Esophagus muscularis mucosa (tissue), 4 donors: ENCODE data around the gene SAMD3. TPM values are rescaled to one million over a fixed set of nuclear protein-coding genes. Genes with fewer than 3 reads are reported as not detected.

Experiments
- DNase-seq: peaks from one replicate; pipeline ENCODE4 v3.0.0-alpha.2; 2017; ENCODE audit errors: extremely low spot score
- H3K27ac ChIP-seq, 4 donors: fragments of 200-600 bp; sonication (generic); replicated peaks in 1 of 4; 1 replicate in 3 of 4; 2 replicates in 1 of 4; pipeline ENCODE4 v1.5.1; 2016 to 2019; ENCODE audit warnings: mild to moderate bottlenecking in 1 of 4
- H3K27me3 ChIP-seq, 4 donors: fragments of 200-600 bp; sonication (generic); one replicate each; pipeline versions ENCODE4 v1.5.1 to v1.6.0; 2016 to 2019
- H3K36me3 ChIP-seq, 4 donors: fragments of 200-600 bp; sonication (generic); one replicate each; pipeline ENCODE4 v1.5.1; 2016 to 2019
- H3K4me1 ChIP-seq, 4 donors: fragments of 200-600 bp; sonication (generic); one replicate each; pipeline ENCODE4 v1.5.1; 2016 to 2019
- H3K4me3 ChIP-seq, 4 donors: fragments of 200-600 bp; sonication (generic); 1 replicate in 2 of 4; 2 replicates in 2 of 4; pipeline ENCODE4 v1.5.1; 2016 to 2019; ENCODE audit warnings: mild to moderate bottlenecking in 4 of 4, moderate library complexity in 1 of 4
- H3K9me3 ChIP-seq, 4 donors: fragments of 200-600 bp; sonication (generic); 1 replicate in 3 of 4; 2 replicates in 1 of 4; pipeline ENCODE4 v1.5.1; 2016 to 2019
- EP300 ChIP-seq: sonication (generic); formaldehyde crosslinking; IDR thresholded peaks from one replicate; pipeline ENCODE4 v1.6.1; 2017; ENCODE audit warnings: antibody characterized with exemption
- POLR2A ChIP-seq: fragments of 450-650 bp; IDR thresholded peaks from one replicate; pipeline ENCODE4 v1.6.1; 2017; ENCODE audit warnings: antibody characterized with exemption, moderate library complexity, mild to moderate bottlenecking, low read depth
- POLR2AphosphoS5 ChIP-seq, 2 donors: sonication (generic); formaldehyde crosslinking; IDR thresholded peaks; one replicate each; pipeline ENCODE4 v1.6.1; 2017; ENCODE audit warnings: antibody characterized with exemption in 2 of 2
- WGBS: methylation state at CpG from one replicate; pipeline ENCODE4 v1.1.5; 2018; 5-methylcytosine and 5-hydroxymethylcytosine counted together
- intact Hi-C: fragments of 100-400 bp; cut with DNase I; formaldehyde crosslinking; loops from one replicate; pipeline ENCODE4 v1.15.1; 2023
- total RNA-seq, 4 donors: library from RNA; depleted of rRNA; stranded (reverse); fragments of >200 nt; gene quantifications; one replicate each; pipeline versions ENCODE4 v1.1.0 to v1.2.1, GENCODE V29; 2016
- TF ChIP-seq, protein P1 (sequence below), 3 experiments: fragments of 200-600 bp in 2 of 3; fragments of 450-650 bp in 1 of 3; sonication (generic) in 2 of 3; IDR thresholded peaks; one replicate each; pipeline ENCODE4 v1.5.1; 2017 to 2019; ENCODE audit warnings: antibody characterized with exemption in 3 of 3, mild to moderate bottlenecking in 2 of 3, moderate library complexity in 1 of 3

SAMD3 gene
- total RNA-seq, 4 donors from 2014 or later, result 0.39 to 2.7 TPM; not detected in 2

DNA sequence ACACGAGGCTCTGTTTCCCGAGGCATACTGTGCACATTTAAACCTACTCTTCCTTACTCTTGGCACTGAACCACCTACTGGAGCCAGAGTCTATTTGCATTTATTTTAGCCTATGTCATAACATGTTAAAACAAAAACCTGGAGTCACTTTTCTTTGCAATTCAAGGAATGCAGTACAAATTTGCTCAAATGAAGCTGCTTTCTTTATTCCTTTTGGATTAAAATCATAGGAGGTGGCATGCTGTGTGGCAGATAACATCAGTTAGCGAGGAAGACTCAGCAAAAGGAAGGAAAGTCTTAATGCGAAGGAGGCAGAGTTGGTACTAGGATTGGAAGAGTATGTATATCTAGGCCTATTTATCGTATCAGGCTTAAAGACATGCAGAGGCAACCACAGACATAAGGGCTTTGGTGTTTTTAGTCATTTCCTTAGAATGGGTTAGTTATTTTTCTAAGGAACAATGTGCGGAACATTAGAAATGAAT, 92.9 kb downstream of the SAMD3 start:
- intact Hi-C loops, result no loop called here
- Histone ChIP-seq H3K27ac (no peak overlapping the region), H3K27me3 (no peaks in the 10 kb centered on the region), H3K4me3 (no peak overlapping the region), H3K36me3 (no peaks in the 10 kb centered on the region), H3K9me3 (no peaks in the 10 kb centered on the region), H3K4me1 (no peaks in the 10 kb centered on the region)
- no peak for TF ChIP-seq EP300
- TF ChIP-seq POLR2AphosphoS5 (IDR thresholded peaks at IDR 0.05), result no peak
- TF ChIP-seq, protein P1, sequence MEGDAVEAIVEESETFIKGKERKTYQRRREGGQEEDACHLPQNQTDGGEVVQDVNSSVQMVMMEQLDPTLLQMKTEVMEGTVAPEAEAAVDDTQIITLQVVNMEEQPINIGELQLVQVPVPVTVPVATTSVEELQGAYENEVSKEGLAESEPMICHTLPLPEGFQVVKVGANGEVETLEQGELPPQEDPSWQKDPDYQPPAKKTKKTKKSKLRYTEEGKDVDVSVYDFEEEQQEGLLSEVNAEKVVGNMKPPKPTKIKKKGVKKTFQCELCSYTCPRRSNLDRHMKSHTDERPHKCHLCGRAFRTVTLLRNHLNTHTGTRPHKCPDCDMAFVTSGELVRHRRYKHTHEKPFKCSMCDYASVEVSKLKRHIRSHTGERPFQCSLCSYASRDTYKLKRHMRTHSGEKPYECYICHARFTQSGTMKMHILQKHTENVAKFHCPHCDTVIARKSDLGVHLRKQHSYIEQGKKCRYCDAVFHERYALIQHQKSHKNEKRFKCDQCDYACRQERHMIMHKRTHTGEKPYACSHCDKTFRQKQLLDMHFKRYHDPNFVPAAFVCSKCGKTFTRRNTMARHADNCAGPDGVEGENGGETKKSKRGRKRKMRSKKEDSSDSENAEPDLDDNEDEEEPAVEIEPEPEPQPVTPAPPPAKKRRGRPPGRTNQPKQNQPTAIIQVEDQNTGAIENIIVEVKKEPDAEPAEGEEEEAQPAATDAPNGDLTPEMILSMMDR (IDR thresholded peaks at IDR 0.05), result no peak
- no peak for TF ChIP-seq POLR2A
- DNase-seq, result no peak
- 90% methylated on average over 6 of the region's 6 CpGs for WGBS

GRCh38 chr6:130128326-130128725, 94.4 kb downstream of the SAMD3 start:
- Histone ChIP-seq H3K36me3 (no peaks in the 10 kb centered on the region), H3K27ac (no peak overlapping the region), H3K4me3 (no peak overlapping the region), H3K27me3 (no peaks in the 10 kb centered on the region), H3K4me1 (no peaks in the 10 kb centered on the region), H3K9me3 (no peaks in the 10 kb centered on the region)
- intact Hi-C loops, result no loop called here
- no peak for TF ChIP-seq POLR2AphosphoS5 (IDR thresholded peaks at IDR 0.05)
- TF ChIP-seq POLR2A, result no peak
- TF ChIP-seq EP300, result no peak
- TF ChIP-seq, protein P1 (IDR thresholded peaks at IDR 0.05), result no peak
- no peak for DNase-seq
- WGBS, result 83% methylated on average over 5 of the region's 5 CpGs

DNA sequence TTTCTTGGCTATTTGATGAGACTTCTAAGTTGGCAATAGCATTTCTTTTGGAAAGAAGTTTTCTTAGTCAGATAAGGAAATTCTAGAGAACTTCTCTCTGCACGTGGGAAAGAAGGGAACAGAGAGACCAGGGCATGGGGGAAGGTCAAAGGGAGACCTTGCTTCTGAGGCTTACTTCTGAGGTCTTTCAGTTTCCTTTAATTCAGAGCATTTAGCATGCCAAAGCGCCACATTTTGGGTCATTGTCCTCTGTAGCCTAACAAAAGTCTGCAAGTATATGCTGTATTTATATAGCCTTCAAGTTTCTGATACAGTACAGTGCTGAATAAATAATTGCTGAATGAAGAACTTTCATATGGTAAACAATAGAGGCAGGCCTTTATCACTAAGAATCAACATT, 95.6 kb downstream of the SAMD3 start:
- Histone ChIP-seq H3K4me1 (no peaks in the 10 kb centered on the region), H3K9me3 (no peaks in the 10 kb centered on the region), H3K4me3 (no peak overlapping the region), H3K27me3 (no peaks in the 10 kb centered on the region), H3K36me3 (no peaks in the 10 kb centered on the region), H3K27ac (no peak overlapping the region)
- 71% methylated on average over 2 of the region's 2 CpGs for WGBS
- TF ChIP-seq POLR2A (no peak), EP300 (no peak), POLR2AphosphoS5 (IDR thresholded peaks at IDR 0.05) (no peak)
- TF ChIP-seq, protein P1 (IDR thresholded peaks at IDR 0.05), result no peak
- intact Hi-C loops, result no loop called here
- no peak for DNase-seq

DNA sequence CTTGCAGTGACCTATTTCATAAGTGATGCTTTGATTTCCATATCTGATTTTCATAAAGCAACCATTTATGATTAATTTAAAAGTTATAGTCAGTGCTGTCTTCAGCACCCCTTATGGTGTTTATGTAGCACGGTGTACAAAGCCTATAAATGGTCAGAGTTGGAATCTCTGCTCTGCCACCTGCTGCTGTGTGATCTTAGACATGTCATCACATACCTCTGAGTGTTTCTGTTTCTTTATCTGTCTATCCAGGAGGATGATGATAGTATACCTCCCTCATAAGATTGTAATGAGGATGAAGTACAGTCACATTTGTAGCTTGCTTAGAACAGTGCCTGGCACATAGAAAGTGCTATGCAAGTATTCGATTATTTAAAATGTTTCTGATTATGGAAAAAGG, 100.5 kb downstream of the SAMD3 start:
- Histone ChIP-seq H3K36me3 (no peaks in the 10 kb centered on the region), H3K4me3 (no peak overlapping the region), H3K4me1 (no peaks in the 10 kb centered on the region), H3K27ac (no peak overlapping the region), H3K27me3 (no peaks in the 10 kb centered on the region), H3K9me3 (no peaks in the 10 kb centered on the region)
- TF ChIP-seq EP300, result no peak
- TF ChIP-seq POLR2AphosphoS5 (IDR thresholded peaks at IDR 0.05), result no peak
- TF ChIP-seq, protein P1 (IDR thresholded peaks at IDR 0.05), result no peak
- no peak for TF ChIP-seq POLR2A
- no peak for DNase-seq
- WGBS, result 65% methylated on average over 2 of the region's 2 CpGs
- intact Hi-C loops, result no loop called here

DNA sequence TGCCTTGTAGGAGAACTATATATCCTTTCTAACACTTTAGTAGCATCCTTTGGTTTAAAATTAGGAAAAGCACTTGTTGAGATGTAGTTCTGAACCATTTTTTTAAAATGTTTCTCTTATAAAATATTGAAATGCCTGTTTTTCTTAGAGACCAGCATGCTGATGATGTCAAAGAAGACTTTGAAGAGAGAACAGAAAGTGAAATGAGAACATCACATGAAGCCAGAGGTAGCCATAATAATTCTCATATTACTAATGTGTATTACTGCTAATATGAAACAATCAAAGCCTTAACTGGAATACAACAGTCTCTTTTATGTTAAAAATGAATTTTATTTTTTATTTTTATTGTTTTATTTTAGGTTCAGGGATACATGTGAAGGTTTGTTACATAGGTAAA, 102.0 kb downstream of the SAMD3 start:
- DNase-seq, result no peak
- Histone ChIP-seq H3K36me3 (no peaks in the 10 kb centered on the region), H3K9me3 (no peaks in the 10 kb centered on the region), H3K27ac (no peak overlapping the region), H3K27me3 (no peaks in the 10 kb centered on the region), H3K4me1 (no peaks in the 10 kb centered on the region), H3K4me3 (no peak overlapping the region)
- TF ChIP-seq POLR2AphosphoS5 (IDR thresholded peaks at IDR 0.05) (no peak), POLR2A (no peak), EP300 (no peak)
- TF ChIP-seq, protein P1 (IDR thresholded peaks at IDR 0.05), result no peak
- intact Hi-C loops, result no loop called here
